ENCODE results near the gene GGT7.
A peak's percentile ranks its signal among the peaks of the same experiment; 100 is the strongest.
"Not testable (repeated sequence)": the region's sequence is repeated elsewhere in the genome, so short reads cannot be mapped to it uniquely, and the experiment has no call there.

Gene GGT7

DNA sequence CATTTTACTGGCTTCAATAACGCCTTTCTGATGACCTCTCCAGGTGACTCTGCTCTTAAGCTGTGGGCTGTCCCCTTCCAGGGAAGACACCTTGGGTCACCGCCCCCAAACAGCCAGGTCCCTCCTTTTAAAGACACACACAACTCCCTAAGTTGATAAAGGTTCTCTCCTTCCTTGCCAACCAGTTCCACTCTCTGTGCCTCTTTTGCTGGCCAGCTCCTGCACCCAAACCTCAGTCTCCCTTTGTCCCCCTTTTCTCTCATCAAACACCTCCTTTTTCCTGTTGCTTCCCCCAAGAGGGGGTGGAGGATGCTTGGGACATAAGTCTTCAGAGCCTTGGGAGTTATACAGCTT lies 48.2 kb downstream of the GGT7 start:
- TF ChIP-seq, protein P1, sequence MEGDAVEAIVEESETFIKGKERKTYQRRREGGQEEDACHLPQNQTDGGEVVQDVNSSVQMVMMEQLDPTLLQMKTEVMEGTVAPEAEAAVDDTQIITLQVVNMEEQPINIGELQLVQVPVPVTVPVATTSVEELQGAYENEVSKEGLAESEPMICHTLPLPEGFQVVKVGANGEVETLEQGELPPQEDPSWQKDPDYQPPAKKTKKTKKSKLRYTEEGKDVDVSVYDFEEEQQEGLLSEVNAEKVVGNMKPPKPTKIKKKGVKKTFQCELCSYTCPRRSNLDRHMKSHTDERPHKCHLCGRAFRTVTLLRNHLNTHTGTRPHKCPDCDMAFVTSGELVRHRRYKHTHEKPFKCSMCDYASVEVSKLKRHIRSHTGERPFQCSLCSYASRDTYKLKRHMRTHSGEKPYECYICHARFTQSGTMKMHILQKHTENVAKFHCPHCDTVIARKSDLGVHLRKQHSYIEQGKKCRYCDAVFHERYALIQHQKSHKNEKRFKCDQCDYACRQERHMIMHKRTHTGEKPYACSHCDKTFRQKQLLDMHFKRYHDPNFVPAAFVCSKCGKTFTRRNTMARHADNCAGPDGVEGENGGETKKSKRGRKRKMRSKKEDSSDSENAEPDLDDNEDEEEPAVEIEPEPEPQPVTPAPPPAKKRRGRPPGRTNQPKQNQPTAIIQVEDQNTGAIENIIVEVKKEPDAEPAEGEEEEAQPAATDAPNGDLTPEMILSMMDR (conservative IDR thresholded peaks at IDR 0.05; ENCODE audit: low read depth, low read length), result no peak
- DNase-seq (ENCODE audit: low read depth), result no peak
- H3K4me3 ChIP-seq (ENCODE audit: low read length), result peak overlapping the region; percentile 86

DNA sequence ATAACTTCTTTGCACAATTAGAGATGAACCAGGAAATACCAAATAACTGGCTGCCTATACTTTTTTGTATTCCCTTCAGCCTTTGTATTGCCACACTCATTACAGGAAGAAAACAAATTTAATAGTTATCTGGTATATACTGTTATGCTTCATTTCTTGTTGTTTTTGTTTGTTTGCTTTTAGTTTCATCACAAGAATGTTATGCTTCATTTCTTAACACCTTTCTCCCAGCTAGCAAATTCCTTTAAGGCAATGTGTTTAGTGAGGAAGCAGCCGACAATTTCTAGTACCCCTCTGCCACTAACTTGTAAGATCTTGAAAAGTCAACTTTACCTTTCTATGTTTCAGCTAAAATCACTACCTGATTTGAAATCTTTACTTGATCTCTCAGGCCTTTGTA lies 48.6 kb downstream of the GGT7 start:
- peak overlapping the region; percentile 86 for H3K4me3 ChIP-seq (ENCODE audit: low read length)
- DNase-seq (ENCODE audit: low read depth), result no peak
- TF ChIP-seq, protein P1 (conservative IDR thresholded peaks at IDR 0.05; ENCODE audit: low read depth, low read length), result no peak

DNA sequence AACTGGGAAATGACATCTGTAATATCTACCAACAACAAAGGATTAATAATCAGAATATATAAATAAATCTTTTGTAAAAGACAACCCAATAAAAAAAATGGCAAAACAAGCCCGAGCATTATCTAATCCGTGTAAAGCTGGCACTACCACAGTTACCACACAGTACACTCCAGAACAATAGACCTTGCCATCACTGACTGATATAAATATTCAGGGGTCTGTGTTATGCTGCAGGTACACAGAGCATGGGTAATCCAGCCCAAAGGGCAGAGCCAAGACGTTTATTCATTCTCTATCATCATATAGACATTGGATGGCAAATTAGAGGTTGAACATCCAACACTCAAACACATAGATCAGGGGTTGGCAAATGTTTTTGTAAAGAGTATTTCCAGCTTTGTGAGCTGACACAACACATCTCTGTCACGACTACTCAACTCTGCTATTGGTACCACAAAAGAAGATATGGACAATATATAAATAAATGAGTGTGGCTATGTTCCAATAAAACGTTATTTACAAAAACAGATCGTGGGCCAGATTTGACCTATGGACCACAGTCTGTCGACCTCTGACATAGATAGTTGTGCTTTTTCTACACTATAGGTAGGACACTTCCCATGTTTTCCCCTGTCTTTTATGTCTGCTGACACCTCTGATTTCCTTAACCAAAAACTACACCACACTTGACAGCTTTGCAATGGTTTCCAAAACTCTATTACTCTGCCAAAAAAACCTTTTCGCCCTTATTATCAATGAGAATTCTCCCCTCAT lies 51.7 kb downstream of the GGT7 start:
- no peak for DNase-seq (ENCODE audit: low read depth)

DNA sequence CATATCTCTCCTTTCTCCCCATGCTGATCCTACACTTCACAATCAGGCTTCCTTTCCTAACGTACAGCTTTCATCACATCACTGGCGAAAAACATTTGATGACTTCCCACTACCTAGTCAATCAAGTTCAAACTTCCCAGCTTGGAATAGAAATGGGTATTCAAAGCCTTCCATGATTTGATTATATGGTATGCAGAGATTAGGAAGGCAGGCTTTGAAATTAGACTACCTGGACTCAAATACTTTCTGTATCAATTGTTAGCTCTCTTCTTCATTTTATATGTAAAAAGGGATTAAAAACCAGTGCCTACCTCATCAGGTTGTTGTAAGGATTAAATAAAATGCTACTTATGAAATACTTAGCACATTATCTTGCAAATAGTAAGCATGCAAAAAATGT lies 54.9 kb downstream of the GGT7 start:
- TF ChIP-seq, protein P1 (conservative IDR thresholded peaks at IDR 0.05; ENCODE audit: low read depth, low read length), result no peak
- no peak overlapping the region for H3K4me3 ChIP-seq (ENCODE audit: low read length)
- no peak for DNase-seq (ENCODE audit: low read depth)

More for the DNA sequence above, 51.7 kb downstream of the GGT7 start:
- H3K4me3 ChIP-seq (ENCODE audit: low read length), result no peak overlapping the region
- TF ChIP-seq, protein P1 (conservative IDR thresholded peaks at IDR 0.05; ENCODE audit: low read depth, low read length), result no peak

DNA sequence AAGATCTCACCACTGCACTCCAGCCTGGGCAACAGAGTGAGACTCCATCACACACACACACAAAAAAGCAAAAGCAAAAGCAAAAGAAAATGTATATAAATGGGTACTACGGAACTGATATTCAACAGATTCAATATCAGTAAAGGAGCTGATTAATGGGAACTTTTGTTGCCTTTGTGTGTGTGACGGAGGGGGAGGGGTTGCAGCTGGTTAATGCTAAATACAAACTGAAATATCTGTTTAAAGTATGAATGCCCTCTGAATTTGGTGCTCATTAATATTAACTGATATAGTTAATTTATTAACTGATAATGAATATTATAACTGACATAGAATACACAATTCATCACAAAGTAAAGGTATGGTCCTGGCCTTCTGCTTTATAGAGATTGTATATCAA lies 55.6 kb downstream of the GGT7 start:
- H3K4me3 ChIP-seq (ENCODE audit: low read length), result no peak overlapping the region
- TF ChIP-seq, protein P1 (conservative IDR thresholded peaks at IDR 0.05; ENCODE audit: low read depth, low read length), result no peak
- no peak for DNase-seq (ENCODE audit: low read depth)

DNA sequence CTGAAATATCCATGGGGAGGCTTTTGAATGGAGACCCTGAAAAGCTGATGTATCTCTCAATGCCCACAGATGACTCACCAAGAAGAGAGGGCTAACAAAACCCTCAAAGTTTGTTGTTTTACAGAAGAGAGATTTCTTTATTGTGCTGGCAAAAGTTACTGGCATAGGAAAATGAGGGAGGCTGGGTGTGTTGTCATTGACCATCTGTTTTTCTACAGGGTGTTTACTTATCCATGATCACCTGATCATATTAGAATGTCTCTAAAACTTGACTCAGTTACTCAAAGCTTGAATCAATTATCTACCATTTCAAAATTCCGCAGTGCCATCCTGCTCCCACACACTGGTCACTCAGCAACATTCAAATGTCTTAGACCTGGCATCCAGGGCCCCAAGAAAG lies 57.0 kb downstream of the GGT7 start:
- TF ChIP-seq, protein P1 (conservative IDR thresholded peaks at IDR 0.05; ENCODE audit: low read depth, low read length), result no peak
- no peak for DNase-seq (ENCODE audit: low read depth)
- no peak overlapping the region for H3K4me3 ChIP-seq (ENCODE audit: low read length)

DNA sequence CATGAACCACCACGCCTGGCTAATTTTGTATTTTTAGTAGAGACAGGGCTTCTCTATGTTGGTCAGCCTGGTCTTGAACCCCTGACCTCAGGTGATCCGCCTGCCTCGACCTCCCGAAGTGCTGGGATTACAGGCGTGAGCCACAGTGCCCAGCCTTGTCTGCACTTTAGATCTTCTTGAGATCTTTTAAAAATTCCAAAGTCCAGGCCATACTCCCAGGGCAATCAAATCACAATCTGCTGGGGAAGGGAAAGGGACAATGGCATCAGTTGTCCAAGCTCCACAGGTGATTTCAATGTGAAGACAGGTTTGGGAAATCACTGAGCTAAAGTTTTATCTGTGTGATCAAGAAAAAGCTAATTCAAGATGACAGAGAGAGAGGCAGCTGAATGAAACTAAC lies 64.1 kb downstream of the GGT7 start:
- TF ChIP-seq, protein P1 (conservative IDR thresholded peaks at IDR 0.05; ENCODE audit: low read depth, low read length), result no peak
- no peak for DNase-seq (ENCODE audit: low read depth)
- no peak overlapping the region for H3K4me3 ChIP-seq (ENCODE audit: low read length)

DNA sequence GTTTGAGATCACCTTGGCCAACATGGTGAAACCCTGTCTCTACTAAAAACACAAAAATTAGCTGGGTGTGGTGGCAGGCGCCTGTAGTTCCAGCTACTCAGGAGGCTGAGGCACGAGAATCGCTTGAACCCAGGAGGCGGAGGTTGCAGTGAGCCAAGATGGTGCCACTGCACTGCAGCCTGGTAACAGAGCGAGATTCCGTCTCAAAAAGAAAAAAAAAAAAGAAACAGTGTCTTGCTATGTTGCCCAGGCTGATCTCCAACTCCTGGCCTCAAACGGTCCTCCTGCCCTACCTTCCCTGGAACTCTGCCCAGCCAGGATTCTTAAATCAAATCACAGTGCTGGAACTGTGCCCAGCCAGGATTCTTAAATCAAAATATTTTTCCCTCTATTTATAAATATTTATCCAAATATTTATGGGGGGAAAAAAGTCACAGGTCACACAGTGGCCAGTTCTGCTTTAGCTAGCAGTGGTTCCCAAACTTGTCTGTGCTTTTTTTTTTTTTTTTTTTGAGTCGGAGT lies 64.7 kb downstream of the GGT7 start:
- H3K4me3 ChIP-seq (ENCODE audit: low read length); DNase-seq (ENCODE audit: low read depth): not testable (repeated sequence)
